ENCODE measurements around the gene UGT1A6.
"Not testable (repeated sequence)": the region's sequence is repeated elsewhere in the genome, so short reads cannot be mapped to it uniquely, and the experiment has no call there.

DNA sequence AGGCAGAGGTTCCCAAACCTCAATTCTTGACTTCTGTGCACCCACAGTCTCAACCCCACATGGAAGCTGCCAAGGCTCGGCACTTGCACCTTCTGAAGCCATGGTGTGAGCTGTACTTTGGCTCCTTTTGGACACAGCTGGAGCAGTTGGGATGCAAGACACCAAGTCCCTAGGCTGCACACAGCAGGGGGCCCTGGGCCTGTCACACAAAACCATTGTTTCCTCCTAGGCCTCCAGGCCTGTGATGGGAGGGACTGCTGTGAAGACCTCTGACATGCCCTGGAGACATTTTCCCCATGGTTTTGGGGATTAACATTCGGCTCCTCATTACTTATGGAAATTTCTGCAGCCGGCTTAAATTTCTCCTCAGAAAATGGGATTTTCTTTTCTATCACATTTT lies 46.7 kb upstream of the UGT1A6 start:
- TF ChIP-seq, protein P1, sequence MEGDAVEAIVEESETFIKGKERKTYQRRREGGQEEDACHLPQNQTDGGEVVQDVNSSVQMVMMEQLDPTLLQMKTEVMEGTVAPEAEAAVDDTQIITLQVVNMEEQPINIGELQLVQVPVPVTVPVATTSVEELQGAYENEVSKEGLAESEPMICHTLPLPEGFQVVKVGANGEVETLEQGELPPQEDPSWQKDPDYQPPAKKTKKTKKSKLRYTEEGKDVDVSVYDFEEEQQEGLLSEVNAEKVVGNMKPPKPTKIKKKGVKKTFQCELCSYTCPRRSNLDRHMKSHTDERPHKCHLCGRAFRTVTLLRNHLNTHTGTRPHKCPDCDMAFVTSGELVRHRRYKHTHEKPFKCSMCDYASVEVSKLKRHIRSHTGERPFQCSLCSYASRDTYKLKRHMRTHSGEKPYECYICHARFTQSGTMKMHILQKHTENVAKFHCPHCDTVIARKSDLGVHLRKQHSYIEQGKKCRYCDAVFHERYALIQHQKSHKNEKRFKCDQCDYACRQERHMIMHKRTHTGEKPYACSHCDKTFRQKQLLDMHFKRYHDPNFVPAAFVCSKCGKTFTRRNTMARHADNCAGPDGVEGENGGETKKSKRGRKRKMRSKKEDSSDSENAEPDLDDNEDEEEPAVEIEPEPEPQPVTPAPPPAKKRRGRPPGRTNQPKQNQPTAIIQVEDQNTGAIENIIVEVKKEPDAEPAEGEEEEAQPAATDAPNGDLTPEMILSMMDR (conservative IDR thresholded peaks at IDR 0.05 in 1 of 2, IDR thresholded peaks at IDR 0.05 in 1 of 2; ENCODE audit: low read depth in 1 of 2, low read length in 2 of 2) = not testable (repeated sequence)
- TF ChIP-seq EZH2 (IDR thresholded peaks at IDR 0.05; ENCODE audit: low read length, missing control alignments) = not testable (repeated sequence)

Measured in fibroblast of lung (primary cell).